Measurements from ENCODE around the gene ROCK2.

DNA sequence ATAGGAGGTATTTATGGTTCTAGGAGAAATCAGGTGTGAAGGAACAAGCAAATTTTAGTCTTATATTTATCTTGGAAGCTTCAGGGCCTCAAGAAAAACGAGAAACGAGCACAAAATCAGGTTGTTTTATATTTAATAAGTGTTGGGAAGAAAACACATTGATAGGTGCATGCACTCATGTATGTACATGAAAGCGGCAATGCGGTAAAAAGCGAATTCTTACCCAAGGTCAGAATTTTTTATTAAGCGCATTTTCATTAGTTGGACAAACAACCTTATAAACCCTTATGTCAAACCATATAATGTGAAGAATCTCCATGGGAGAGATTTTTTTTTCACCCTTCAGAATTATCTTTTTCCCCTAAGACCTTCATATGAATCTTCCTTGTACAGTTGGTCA is 163.8 kb downstream of the ROCK2 start:
- TF ChIP-seq SIN3A (IDR thresholded peaks at IDR 0.05; ENCODE audit: borderline replicate concordance, insufficient read depth, low read length) (no peak), POLR2AphosphoS5 (IDR thresholded peaks at IDR 0.05; ENCODE audit: low read depth, low read length) (no peak)
- TF ChIP-seq, protein P1, sequence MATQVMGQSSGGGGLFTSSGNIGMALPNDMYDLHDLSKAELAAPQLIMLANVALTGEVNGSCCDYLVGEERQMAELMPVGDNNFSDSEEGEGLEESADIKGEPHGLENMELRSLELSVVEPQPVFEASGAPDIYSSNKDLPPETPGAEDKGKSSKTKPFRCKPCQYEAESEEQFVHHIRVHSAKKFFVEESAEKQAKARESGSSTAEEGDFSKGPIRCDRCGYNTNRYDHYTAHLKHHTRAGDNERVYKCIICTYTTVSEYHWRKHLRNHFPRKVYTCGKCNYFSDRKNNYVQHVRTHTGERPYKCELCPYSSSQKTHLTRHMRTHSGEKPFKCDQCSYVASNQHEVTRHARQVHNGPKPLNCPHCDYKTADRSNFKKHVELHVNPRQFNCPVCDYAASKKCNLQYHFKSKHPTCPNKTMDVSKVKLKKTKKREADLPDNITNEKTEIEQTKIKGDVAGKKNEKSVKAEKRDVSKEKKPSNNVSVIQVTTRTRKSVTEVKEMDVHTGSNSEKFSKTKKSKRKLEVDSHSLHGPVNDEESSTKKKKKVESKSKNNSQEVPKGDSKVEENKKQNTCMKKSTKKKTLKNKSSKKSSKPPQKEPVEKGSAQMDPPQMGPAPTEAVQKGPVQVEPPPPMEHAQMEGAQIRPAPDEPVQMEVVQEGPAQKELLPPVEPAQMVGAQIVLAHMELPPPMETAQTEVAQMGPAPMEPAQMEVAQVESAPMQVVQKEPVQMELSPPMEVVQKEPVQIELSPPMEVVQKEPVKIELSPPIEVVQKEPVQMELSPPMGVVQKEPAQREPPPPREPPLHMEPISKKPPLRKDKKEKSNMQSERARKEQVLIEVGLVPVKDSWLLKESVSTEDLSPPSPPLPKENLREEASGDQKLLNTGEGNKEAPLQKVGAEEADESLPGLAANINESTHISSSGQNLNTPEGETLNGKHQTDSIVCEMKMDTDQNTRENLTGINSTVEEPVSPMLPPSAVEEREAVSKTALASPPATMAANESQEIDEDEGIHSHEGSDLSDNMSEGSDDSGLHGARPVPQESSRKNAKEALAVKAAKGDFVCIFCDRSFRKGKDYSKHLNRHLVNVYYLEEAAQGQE (IDR thresholded peaks at IDR 0.05; ENCODE audit: insufficient read depth in 1 of 2, low read depth in 2 of 2, low read length in 2 of 2), result no peak

All from PFSK-1 (cell line).